NT2/D1 (cell line): ENCODE data around the gene POLR2L.

Experiments
- SUZ12 ChIP-seq: IDR thresholded peaks from 2 replicates; pipeline ENCODE4 v1.6.1; 2011; ENCODE audit not compliant: insufficient read length, insufficient read depth; ENCODE audit errors: extremely low read depth
- YY1 ChIP-seq: IDR thresholded peaks from 2 replicates; pipeline ENCODE4 v1.6.1; 2011; ENCODE audit not compliant: insufficient read length, insufficient read depth

DNA sequence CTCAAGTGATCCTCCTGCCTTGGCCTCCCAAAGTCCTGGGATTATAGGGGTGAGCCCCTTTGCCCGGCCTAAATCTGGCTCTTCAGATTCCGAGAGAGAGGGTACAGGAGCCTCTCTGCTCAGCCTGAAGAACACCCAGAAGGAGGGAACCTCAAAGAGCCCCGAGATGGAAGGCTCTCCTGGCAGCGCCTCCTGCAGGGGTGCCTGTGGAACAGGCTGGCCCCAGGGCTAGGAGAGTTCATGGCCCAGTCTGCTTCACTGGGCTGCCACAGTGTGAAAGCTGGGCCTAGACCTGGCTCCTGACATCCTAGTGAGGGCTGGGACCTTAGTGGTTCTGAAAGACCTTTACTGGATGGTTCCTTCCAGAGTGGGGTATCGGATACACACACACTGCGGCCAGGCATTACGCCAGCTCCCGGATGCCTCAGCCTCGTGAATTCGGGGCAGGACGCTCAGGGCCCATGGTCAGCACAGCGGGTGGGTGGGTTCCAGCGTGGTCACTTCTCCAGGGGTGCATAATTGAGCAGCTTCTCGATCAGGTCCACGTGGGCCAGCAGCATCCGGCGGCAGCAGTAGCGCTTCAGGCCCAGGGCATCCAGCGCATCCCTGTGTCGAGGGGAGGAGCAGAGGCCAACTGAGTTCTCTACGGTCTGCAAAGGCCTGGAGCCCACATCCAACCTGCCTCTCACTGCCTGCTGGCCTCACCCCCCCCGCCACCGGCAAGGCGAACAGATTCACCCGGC lies 2.3 kb downstream of the POLR2L start:
- no peak for TF ChIP-seq SUZ12
- no peak for TF ChIP-seq YY1
